ENCODE measurements around the gene SNTA1. TPM values are rescaled to one million over a fixed set of nuclear protein-coding genes. Genes with fewer than 3 reads are reported as not detected.

Gene SNTA1
- total and polyA plus RNA-seq, 2 of the 8 experiments (the other 6 are each of a cell fraction or from before 2014, with no cell fraction given): 4.5 to 8.0 TPM

DNA sequence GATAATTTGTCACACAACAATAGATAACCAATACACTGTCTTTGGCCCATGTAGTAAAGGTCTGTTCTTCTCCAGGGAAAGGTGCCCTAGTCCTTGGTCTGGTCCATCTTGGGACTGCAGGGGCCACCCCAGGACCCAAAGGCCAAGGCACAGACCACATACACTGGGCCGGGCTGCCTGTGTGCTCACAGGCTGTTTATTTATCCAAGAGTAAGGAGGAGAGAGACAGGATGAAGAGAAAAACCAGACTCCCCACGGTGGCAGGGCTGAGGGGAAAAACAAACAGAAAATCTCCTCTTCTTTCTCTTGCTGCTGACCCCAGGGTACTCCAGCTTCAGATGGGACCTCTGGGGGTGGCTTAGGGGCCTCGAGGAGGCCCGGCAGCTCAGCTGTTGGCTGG, 35.8 kb downstream of the SNTA1 start (continued):
- TF ChIP-seq, protein P1, sequence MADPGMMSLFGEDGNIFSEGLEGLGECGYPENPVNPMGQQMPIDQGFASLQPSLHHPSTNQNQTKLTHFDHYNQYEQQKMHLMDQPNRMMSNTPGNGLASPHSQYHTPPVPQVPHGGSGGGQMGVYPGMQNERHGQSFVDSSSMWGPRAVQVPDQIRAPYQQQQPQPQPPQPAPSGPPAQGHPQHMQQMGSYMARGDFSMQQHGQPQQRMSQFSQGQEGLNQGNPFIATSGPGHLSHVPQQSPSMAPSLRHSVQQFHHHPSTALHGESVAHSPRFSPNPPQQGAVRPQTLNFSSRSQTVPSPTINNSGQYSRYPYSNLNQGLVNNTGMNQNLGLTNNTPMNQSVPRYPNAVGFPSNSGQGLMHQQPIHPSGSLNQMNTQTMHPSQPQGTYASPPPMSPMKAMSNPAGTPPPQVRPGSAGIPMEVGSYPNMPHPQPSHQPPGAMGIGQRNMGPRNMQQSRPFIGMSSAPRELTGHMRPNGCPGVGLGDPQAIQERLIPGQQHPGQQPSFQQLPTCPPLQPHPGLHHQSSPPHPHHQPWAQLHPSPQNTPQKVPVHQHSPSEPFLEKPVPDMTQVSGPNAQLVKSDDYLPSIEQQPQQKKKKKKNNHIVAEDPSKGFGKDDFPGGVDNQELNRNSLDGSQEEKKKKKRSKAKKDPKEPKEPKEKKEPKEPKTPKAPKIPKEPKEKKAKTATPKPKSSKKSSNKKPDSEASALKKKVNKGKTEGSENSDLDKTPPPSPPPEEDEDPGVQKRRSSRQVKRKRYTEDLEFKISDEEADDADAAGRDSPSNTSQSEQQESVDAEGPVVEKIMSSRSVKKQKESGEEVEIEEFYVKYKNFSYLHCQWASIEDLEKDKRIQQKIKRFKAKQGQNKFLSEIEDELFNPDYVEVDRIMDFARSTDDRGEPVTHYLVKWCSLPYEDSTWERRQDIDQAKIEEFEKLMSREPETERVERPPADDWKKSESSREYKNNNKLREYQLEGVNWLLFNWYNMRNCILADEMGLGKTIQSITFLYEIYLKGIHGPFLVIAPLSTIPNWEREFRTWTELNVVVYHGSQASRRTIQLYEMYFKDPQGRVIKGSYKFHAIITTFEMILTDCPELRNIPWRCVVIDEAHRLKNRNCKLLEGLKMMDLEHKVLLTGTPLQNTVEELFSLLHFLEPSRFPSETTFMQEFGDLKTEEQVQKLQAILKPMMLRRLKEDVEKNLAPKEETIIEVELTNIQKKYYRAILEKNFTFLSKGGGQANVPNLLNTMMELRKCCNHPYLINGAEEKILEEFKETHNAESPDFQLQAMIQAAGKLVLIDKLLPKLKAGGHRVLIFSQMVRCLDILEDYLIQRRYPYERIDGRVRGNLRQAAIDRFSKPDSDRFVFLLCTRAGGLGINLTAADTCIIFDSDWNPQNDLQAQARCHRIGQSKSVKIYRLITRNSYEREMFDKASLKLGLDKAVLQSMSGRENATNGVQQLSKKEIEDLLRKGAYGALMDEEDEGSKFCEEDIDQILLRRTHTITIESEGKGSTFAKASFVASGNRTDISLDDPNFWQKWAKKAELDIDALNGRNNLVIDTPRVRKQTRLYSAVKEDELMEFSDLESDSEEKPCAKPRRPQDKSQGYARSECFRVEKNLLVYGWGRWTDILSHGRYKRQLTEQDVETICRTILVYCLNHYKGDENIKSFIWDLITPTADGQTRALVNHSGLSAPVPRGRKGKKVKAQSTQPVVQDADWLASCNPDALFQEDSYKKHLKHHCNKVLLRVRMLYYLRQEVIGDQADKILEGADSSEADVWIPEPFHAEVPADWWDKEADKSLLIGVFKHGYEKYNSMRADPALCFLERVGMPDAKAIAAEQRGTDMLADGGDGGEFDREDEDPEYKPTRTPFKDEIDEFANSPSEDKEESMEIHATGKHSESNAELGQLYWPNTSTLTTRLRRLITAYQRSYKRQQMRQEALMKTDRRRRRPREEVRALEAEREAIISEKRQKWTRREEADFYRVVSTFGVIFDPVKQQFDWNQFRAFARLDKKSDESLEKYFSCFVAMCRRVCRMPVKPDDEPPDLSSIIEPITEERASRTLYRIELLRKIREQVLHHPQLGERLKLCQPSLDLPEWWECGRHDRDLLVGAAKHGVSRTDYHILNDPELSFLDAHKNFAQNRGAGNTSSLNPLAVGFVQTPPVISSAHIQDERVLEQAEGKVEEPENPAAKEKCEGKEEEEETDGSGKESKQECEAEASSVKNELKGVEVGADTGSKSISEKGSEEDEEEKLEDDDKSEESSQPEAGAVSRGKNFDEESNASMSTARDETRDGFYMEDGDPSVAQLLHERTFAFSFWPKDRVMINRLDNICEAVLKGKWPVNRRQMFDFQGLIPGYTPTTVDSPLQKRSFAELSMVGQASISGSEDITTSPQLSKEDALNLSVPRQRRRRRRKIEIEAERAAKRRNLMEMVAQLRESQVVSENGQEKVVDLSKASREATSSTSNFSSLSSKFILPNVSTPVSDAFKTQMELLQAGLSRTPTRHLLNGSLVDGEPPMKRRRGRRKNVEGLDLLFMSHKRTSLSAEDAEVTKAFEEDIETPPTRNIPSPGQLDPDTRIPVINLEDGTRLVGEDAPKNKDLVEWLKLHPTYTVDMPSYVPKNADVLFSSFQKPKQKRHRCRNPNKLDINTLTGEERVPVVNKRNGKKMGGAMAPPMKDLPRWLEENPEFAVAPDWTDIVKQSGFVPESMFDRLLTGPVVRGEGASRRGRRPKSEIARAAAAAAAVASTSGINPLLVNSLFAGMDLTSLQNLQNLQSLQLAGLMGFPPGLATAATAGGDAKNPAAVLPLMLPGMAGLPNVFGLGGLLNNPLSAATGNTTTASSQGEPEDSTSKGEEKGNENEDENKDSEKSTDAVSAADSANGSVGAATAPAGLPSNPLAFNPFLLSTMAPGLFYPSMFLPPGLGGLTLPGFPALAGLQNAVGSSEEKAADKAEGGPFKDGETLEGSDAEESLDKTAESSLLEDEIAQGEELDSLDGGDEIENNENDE (IDR thresholded peaks at IDR 0.05; ENCODE audit: insufficient replicate concordance, low read length): no peak
- no peak for TF ChIP-seq FOSL1 (IDR thresholded peaks at IDR 0.05; ENCODE audit: insufficient read depth, low read depth, low read length)
- no peak for TF ChIP-seq SP2 (IDR thresholded peaks at IDR 0.05; ENCODE audit: low read length)

Data from H1 (cell line).